ENCODE results near the gene LRMDA. TPM values are rescaled to one million over a fixed set of nuclear protein-coding genes. Genes with fewer than 3 reads are reported as not detected.

The LRMDA gene
- total and polyA plus RNA-seq, 2 donors (not counting 3 experiments of a cell fraction or from before 2014, with no cell fraction given) = 9.7 to 18.0 TPM

- no peak for FAIRE-seq
- ChIA-PET POLR2A (no interaction called here), CTCF (no interaction called here)
- TF ChIP-seq GATA2 (IDR thresholded peaks at IDR 0.05; ENCODE audit: insufficient read depth, insufficient read length, low read depth, low read length) (no peak), MYC (IDR thresholded peaks at IDR 0.05; ENCODE audit: low read depth, low read length) (no peak), JUN (IDR thresholded peaks at IDR 0.05; ENCODE audit: borderline replicate concordance, insufficient read depth, insufficient read length, low read depth) (no peak), MAX (IDR thresholded peaks at IDR 0.05; ENCODE audit: insufficient read depth, insufficient read length) (no peak), POLR2AphosphoS5 (IDR thresholded peaks at IDR 0.05; ENCODE audit: insufficient read depth, low read depth, low read length) (no peak), CTCF (IDR thresholded peaks at IDR 0.05; ENCODE audit: extremely low read depth in 1 of 2, insufficient read depth in 1 of 2, low read depth in 1 of 2, low read length in 2 of 2) (no peak), FOS (IDR thresholded peaks at IDR 0.05; ENCODE audit: borderline replicate concordance, insufficient read depth, low read length) (no peak), POLR2A (IDR thresholded peaks at IDR 0.05; ENCODE audit: low read depth, low read length) (no peak), EZH2 (IDR thresholded peaks at IDR 0.05; ENCODE audit: borderline replicate concordance, low read depth, low read length, severe bottlenecking) (no peak)
- no peak overlapping the region for H3K27ac ChIP-seq (ENCODE audit: insufficient read depth, low read depth, low read length)
- no peaks in the 10 kb centered on the region for H3K79me2 ChIP-seq (ENCODE audit: control insufficient read depth, insufficient read depth, low read length)
- H3K4me2 ChIP-seq (ENCODE audit: insufficient read depth, low read length) = no peak overlapping the region
- no peak for DNase-seq (ENCODE audit: low read depth, low spot score)
- intact Hi-C loops (cut with micrococcal nuclease) (no loop called here), dilution Hi-C loops (cut with MboI; ENCODE audit: extremely low pct_ligation_motif_present, low sequenced_read_pairs) (no loop called here)
- no TSS peak for BruUV-seq (replicated peaks)
- no peaks in the 10 kb centered on the region for H3K36me3 ChIP-seq (ENCODE audit: control insufficient read depth in 2 of 2, extremely low read depth in 1 of 2, insufficient read depth in 2 of 2, low read length in 2 of 2)
- H3K4me1 ChIP-seq (ENCODE audit: control insufficient read depth, extremely low read depth, insufficient read depth, low read length) = no peaks in the 10 kb centered on the region
- H3K9ac ChIP-seq (replicated peaks; ENCODE audit: extremely low read depth, insufficient read depth, low read length) = no peak overlapping the region
- no peak overlapping the region for H3K4me3 ChIP-seq (replicated peaks in 1 of 3; ENCODE audit: insufficient read depth in 1 of 3, low read depth in 1 of 3, low read length in 3 of 3)
- no peak overlapping the region for H2AFZ ChIP-seq (ENCODE audit: low read depth, low read length)
- no peaks in the 10 kb centered on the region for H3K9me3 ChIP-seq (replicated peaks; ENCODE audit: control insufficient read depth, insufficient read depth, low read length)
- no peaks in the 10 kb centered on the region for H4K20me1 ChIP-seq (replicated peaks; ENCODE audit: control insufficient read depth, extremely low read depth, insufficient read depth, low read length)
- no peaks in the 10 kb centered on the region for H3K27me3 ChIP-seq (ENCODE audit: control insufficient read depth in 2 of 2, insufficient read depth in 2 of 2, low read length in 2 of 2)
- no peaks in the 10 kb centered on the region for H3K9me1 ChIP-seq (replicated peaks; ENCODE audit: control insufficient read depth, extremely low read depth, insufficient read depth, low read length)
Observed at GRCh38 chr10:76291175-76291574, 859.8 kb downstream of the LRMDA start.
